GM23338 (cell line): Measurements from ENCODE around the gene TIMM17B. TPM values are rescaled to one million over a fixed set of nuclear protein-coding genes. Genes with fewer than 3 reads are reported as not detected.

Source experiments
- CTCF ChIP-seq, 2 experiments: fragments of 200-600 bp in 1 of 2; sonication (generic) in 1 of 2; conservative IDR thresholded peaks; 2 replicates each; pipeline versions ENCODE4 v1.5.1 to v1.6.1; 2016 to 2017; ENCODE audit warnings: antibody characterized with exemption in 2 of 2, low read depth in 2 of 2, mild to moderate bottlenecking in 2 of 2, moderate library complexity in 1 of 2
- EZH2phosphoT487 ChIP-seq: fragments of 200-600 bp; sonication (generic); IDR thresholded peaks from one replicate; pipeline ENCODE4 v1.8.1; 2018; ENCODE audit warnings: antibody characterized with exemption; ENCODE audit not compliant: unreplicated experiment
- polyA plus RNA-seq: library from polyadenylated mRNA; unstranded; fragments of >200 nt; fragmentation: Nextera tagmentation; extraction: Ambion mirVana; gene quantifications from 2 replicates; pipeline ENCODE4 v1.2.1, GENCODE V29; 2016
- total RNA-seq: library from RNA; depleted of rRNA; stranded (reverse); fragments of >200 nt; shearing (Covaris generic); gene quantifications from 2 replicates; pipeline ENCODE4 v1.2.3, GENCODE V29; 2014; rRNA removed

Gene TIMM17B
- total and polyA plus RNA-seq, 2 experiments from 2014 or later, result 67.1 to 147 TPM

- TF ChIP-seq CTCF (conservative IDR thresholded peaks at IDR 0.05; ENCODE audit: low read depth in 2 of 2), result no peak
- TF ChIP-seq EZH2phosphoT487, result no peak
These were observed 48.7 kb downstream of the TIMM17B start (continued) for GRCh38 chrX:48848847-48849246.

Other genes with a start within 250 kb of the TIMM17B start
- gene WAS, start 214.0 kb downstream of the TIMM17B start, total RNA-seq, result 0.12 and 0.56 TPM in 2 replicates
- 0.12 and 0.32 TPM in 2 replicates for gene WAS, start 214.0 kb downstream of the TIMM17B start, polyA plus RNA-seq
- gene SUV39H1, start 201.0 kb downstream of the TIMM17B start, total RNA-seq, result 14.1 and 15.2 TPM in 2 replicates
- gene SUV39H1, start 201.0 kb downstream of the TIMM17B start, polyA plus RNA-seq, result 9.0 and 9.5 TPM in 2 replicates
- gene GLOD5, start 136.0 kb downstream of the TIMM17B start, total RNA-seq, result not detected in 2 replicates
- gene GLOD5, start 136.0 kb downstream of the TIMM17B start, polyA plus RNA-seq, result not detected in 2 replicates
- not detected in 2 replicates for gene GATA1, start 111.2 kb downstream of the TIMM17B start, total RNA-seq
- not detected in 2 replicates for gene GATA1, start 111.2 kb downstream of the TIMM17B start, polyA plus RNA-seq
- 49.8 and 61.2 TPM in 2 replicates for gene HDAC6, start 95.7 kb downstream of the TIMM17B start, total RNA-seq
- 29.7 and 33.0 TPM in 2 replicates for gene HDAC6, start 95.7 kb downstream of the TIMM17B start, polyA plus RNA-seq
- 1.3 TPM in 1 of 2 replicates, not detected in the other for gene ERAS, start 71.3 kb downstream of the TIMM17B start, total RNA-seq
- gene ERAS, start 71.3 kb downstream of the TIMM17B start, polyA plus RNA-seq, result 1.7 and 2.4 TPM in 2 replicates
- gene PCSK1N, start 62.2 kb downstream of the TIMM17B start, total RNA-seq, result 4.0 and 15.6 TPM in 2 replicates
- gene PCSK1N, start 62.2 kb downstream of the TIMM17B start, polyA plus RNA-seq, result 12.8 and 16.5 TPM in 2 replicates
- gene PQBP1, start 162 bp upstream of the TIMM17B start, total RNA-seq, result 53.2 and 63.4 TPM in 2 replicates
- gene PQBP1, start 162 bp upstream of the TIMM17B start, polyA plus RNA-seq, result 121 and 130 TPM in 2 replicates
- 16.4 and 17.7 TPM in 2 replicates for gene SLC35A2, start 13.9 kb upstream of the TIMM17B start, total RNA-seq
- gene SLC35A2, start 13.9 kb upstream of the TIMM17B start, polyA plus RNA-seq, result 13.0 and 20.6 TPM in 2 replicates
- gene PIM2, start 21.3 kb upstream of the TIMM17B start, total RNA-seq, result 336 and 359 TPM in 2 replicates
- 232 and 237 TPM in 2 replicates for gene PIM2, start 21.3 kb upstream of the TIMM17B start, polyA plus RNA-seq
- 45.4 and 56.5 TPM in 2 replicates for gene OTUD5, start 59.8 kb upstream of the TIMM17B start, total RNA-seq
- 23.5 and 28.7 TPM in 2 replicates for gene OTUD5, start 59.8 kb upstream of the TIMM17B start, polyA plus RNA-seq
- gene KCND1, start 74.1 kb upstream of the TIMM17B start, total RNA-seq, result 5.3 and 5.6 TPM in 2 replicates
- gene KCND1, start 74.1 kb upstream of the TIMM17B start, polyA plus RNA-seq, result 2.7 and 3.2 TPM in 2 replicates
- 32.7 and 39.1 TPM in 2 replicates for gene GRIPAP1, start 104.5 kb upstream of the TIMM17B start, total RNA-seq
- gene GRIPAP1, start 104.5 kb upstream of the TIMM17B start, polyA plus RNA-seq, result 57.1 and 62.2 TPM in 2 replicates
- 63.3 and 83.8 TPM in 2 replicates for gene TFE3, start 145.6 kb upstream of the TIMM17B start, total RNA-seq
- 20.8 and 21.4 TPM in 2 replicates for gene TFE3, start 145.6 kb upstream of the TIMM17B start, polyA plus RNA-seq
- gene CCDC120, start 161.2 kb upstream of the TIMM17B start, total RNA-seq, result 6.8 and 9.9 TPM in 2 replicates
- gene CCDC120, start 161.2 kb upstream of the TIMM17B start, polyA plus RNA-seq, result 3.3 and 3.6 TPM in 2 replicates
- gene PRAF2, start 176.2 kb upstream of the TIMM17B start, total RNA-seq, result 6.3 and 7.7 TPM in 2 replicates
- gene PRAF2, start 176.2 kb upstream of the TIMM17B start, polyA plus RNA-seq, result 22.1 and 24.3 TPM in 2 replicates
- 26.2 and 36.2 TPM in 2 replicates for gene WDR45, start 182.1 kb upstream of the TIMM17B start, total RNA-seq
- gene WDR45, start 182.1 kb upstream of the TIMM17B start, polyA plus RNA-seq, result 24.9 and 28.8 TPM in 2 replicates
- 15.1 and 22.9 TPM in 2 replicates for gene GPKOW, start 226.0 kb upstream of the TIMM17B start, total RNA-seq
- gene GPKOW, start 226.0 kb upstream of the TIMM17B start, polyA plus RNA-seq, result 8.1 and 9.5 TPM in 2 replicates